ENCODE data around the gene ACOXL.

ACOXL gene

DNA sequence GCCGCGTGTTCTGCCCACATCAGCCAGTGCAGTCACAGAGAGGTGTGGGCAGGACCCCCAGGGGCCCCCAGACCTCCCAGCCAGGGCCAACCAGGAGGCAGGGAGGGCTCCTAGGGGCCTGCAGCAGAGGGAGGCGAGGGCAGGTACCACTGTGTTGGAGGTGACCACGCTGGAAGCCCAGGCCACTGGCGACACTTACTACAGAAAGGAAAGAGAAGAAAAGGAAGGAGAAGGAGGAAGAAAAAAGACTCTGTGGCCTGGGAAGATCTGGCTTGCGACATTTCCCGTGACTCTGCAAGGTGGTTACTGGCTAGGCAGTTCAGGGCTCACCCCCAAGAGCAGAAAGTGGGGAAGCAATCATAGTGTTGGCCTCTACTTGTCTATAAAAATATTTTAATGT is 290.3 kb downstream of the ACOXL start:
- no peak for DNase-seq (ENCODE audit: insufficient read length, low spot score)
- TF ChIP-seq TAF1 (IDR thresholded peaks at IDR 0.05; ENCODE audit: low read depth, low read length) (no peak), PAX5 (IDR thresholded peaks at IDR 0.05; ENCODE audit: insufficient read depth, low read length, severe bottlenecking) (no peak), POLR2AphosphoS5 (IDR thresholded peaks at IDR 0.05; ENCODE audit: low read depth, low read length) (no peak), POU2F2 (IDR thresholded peaks at IDR 0.05; ENCODE audit: low read depth, low read length) (no peak), SPI1 (IDR thresholded peaks at IDR 0.05; ENCODE audit: low read depth, low read length) (no peak), POLR2A (IDR thresholded peaks at IDR 0.05; ENCODE audit: low read depth, low read length) (no peak)
- no peak for FAIRE-seq

DNA sequence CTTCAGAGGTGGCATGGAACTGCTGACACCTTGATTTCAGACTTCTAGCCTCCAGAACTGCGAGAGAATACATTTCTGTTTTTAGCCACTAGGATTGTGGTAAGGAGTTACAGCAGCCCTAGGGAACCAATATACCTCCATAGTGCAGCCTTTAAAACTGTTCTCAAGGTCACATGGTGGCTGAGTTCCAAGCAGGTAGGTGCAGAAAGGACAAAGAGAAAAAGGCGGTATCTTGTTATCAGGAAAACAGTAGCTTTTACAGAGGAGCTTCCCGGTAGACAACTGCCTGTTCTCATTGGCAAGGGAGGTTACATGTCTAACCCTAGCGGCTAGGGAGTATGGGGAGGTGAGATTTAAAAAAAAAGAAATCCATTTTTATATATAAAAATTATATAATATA is 292.1 kb downstream of the ACOXL start:
- DNase-seq (ENCODE audit: insufficient read length, low spot score) (no peak), FAIRE-seq (no peak)
- TF ChIP-seq POLR2AphosphoS5 (IDR thresholded peaks at IDR 0.05; ENCODE audit: low read depth, low read length) (no peak), POLR2A (IDR thresholded peaks at IDR 0.05; ENCODE audit: low read depth, low read length) (no peak), SPI1 (IDR thresholded peaks at IDR 0.05; ENCODE audit: low read depth, low read length) (no peak), TAF1 (IDR thresholded peaks at IDR 0.05; ENCODE audit: low read depth, low read length) (no peak), PAX5 (IDR thresholded peaks at IDR 0.05; ENCODE audit: insufficient read depth, low read length, severe bottlenecking) (no peak), POU2F2 (IDR thresholded peaks at IDR 0.05; ENCODE audit: low read depth, low read length) (no peak)

DNA sequence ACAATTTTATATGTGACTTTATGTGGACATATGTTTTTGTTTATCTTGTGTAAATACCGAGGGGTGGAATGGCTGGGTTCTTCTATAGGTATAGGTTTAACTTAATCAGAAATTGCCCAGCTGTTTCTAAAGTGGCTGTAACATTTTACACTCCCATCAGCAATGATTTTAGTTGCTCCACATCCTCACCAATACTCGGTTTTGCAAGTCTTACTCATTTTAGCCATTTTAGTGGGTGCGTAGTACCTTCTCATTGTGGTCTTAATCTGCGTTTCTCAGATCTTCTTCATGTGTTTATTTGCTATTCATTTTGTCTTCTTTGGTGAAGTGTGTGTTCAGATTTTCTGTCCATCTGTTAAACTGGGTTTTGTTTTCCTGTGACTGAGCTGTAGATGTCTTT is 292.9 kb downstream of the ACOXL start:
- DNase-seq (ENCODE audit: insufficient read length, low spot score) (no peak), FAIRE-seq (no peak)
- TF ChIP-seq TAF1 (IDR thresholded peaks at IDR 0.05; ENCODE audit: low read depth, low read length) (no peak), POU2F2 (IDR thresholded peaks at IDR 0.05; ENCODE audit: low read depth, low read length) (no peak), POLR2A (IDR thresholded peaks at IDR 0.05; ENCODE audit: low read depth, low read length) (no peak), PAX5 (IDR thresholded peaks at IDR 0.05; ENCODE audit: insufficient read depth, low read length, severe bottlenecking) (no peak), POLR2AphosphoS5 (IDR thresholded peaks at IDR 0.05; ENCODE audit: low read depth, low read length) (no peak), SPI1 (IDR thresholded peaks at IDR 0.05; ENCODE audit: low read depth, low read length) (no peak)

DNA sequence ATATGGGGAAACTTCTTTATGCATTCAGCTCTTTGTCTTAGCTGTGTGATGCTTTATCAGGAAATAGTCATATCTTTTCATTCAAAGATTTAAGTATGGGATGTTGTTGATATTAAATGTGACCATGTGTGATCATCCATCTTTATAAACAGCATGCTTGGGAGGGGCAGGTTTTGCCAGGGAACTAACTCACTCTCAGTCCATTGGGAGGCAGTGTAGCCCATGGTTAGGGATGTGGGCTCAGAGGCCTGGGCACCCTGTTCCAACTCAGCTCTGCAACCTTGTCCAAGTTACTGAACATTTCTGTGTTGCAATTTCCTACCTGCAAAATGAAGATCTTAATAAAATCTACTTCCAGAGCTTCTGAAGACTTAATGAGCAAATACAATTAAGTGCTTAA is 296.3 kb downstream of the ACOXL start:
- no peak for DNase-seq (ENCODE audit: insufficient read length, low spot score)
- no peak for FAIRE-seq

DNA sequence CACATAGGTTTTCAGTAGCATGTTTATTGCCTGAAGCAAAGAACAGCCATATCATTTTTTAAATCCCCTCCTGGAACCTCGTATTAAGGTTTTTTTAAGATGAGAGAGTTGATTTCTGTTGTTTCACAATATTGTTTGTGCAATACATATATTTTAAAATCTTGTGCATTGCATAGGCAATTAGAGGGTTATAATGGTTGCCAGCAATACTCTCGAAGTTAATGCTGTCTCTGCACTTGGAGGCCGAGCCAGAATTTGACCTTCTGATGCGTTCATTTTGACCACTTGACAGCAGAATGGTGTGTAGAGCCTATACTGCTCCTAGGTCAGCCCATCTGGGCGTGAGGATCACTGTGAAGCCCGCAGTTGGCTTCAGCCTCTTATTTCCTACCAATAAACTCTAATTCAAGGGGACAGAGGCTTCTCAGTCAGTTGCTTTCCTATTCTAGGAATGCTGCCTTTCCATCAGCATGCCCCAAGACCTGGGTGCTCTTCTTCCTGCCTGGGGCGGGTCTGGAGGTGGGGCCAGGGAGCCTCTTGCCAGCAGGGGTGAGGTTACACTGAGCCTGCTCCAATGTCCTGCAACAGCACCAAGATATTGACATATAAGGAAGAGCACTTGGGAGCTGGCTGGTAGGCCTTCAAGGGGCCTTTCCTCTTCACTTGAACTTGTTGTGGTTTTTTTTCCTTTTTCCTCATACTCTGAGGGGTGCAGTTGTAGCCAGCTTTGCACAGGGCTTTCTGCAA is 297.0 kb downstream of the ACOXL start:
- no peak for TF ChIP-seq POU2F2 (IDR thresholded peaks at IDR 0.05; ENCODE audit: low read depth, low read length)
- no peak for TF ChIP-seq TAF1 (IDR thresholded peaks at IDR 0.05; ENCODE audit: low read depth, low read length)
- no peak for TF ChIP-seq POLR2A (IDR thresholded peaks at IDR 0.05; ENCODE audit: low read depth, low read length)
- no peak for TF ChIP-seq PAX5 (IDR thresholded peaks at IDR 0.05; ENCODE audit: insufficient read depth, low read length, severe bottlenecking)
- TF ChIP-seq POLR2AphosphoS5 (IDR thresholded peaks at IDR 0.05; ENCODE audit: low read depth, low read length): no peak
- TF ChIP-seq SPI1 (IDR thresholded peaks at IDR 0.05; ENCODE audit: low read depth, low read length): no peak
- FAIRE-seq (no peak), DNase-seq (ENCODE audit: insufficient read length, low spot score) (no peak)

More for the DNA sequence above, 296.3 kb downstream of the ACOXL start:
- no peak for TF ChIP-seq TAF1 (IDR thresholded peaks at IDR 0.05; ENCODE audit: low read depth, low read length)
- no peak for TF ChIP-seq SPI1 (IDR thresholded peaks at IDR 0.05; ENCODE audit: low read depth, low read length)
- no peak for TF ChIP-seq PAX5 (IDR thresholded peaks at IDR 0.05; ENCODE audit: insufficient read depth, low read length, severe bottlenecking)
- no peak for TF ChIP-seq POLR2A (IDR thresholded peaks at IDR 0.05; ENCODE audit: low read depth, low read length)
- no peak for TF ChIP-seq POU2F2 (IDR thresholded peaks at IDR 0.05; ENCODE audit: low read depth, low read length)
- no peak for TF ChIP-seq POLR2AphosphoS5 (IDR thresholded peaks at IDR 0.05; ENCODE audit: low read depth, low read length)

DNA sequence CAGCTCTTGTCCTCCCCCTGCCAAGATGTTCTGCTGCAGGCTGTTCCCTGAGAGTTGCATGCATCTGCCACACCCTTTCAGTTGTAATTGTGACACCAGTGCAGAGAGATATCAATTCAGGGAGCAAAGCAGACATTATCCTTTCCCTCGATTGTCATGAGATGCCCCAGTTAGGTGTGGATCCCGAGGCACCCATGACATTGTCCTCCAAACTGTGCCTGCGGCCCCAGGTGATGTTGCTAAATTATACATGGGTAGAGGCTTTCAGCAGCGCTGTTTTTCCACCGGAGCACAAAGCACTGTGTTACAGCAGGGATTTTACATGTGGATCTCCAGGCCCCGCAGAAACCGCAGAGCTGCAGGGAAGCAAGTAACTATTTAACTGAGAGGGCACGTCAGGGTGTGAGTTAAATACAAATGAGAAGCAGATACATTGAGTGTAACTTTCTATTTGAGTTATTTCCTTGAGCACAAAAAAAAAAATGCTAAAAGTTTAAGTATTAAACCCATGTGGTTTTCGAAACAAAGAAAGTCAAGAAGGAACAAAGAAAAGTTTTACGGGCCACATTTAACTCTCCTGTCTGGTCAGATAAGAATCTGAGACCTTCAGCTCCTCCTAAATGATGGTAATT is 298.0 kb downstream of the ACOXL start:
- DNase-seq (ENCODE audit: insufficient read length, low spot score): no peak
- TF ChIP-seq SPI1 (IDR thresholded peaks at IDR 0.05; ENCODE audit: low read depth, low read length): no peak
- TF ChIP-seq POLR2A (IDR thresholded peaks at IDR 0.05; ENCODE audit: low read depth, low read length): no peak
- no peak for TF ChIP-seq TAF1 (IDR thresholded peaks at IDR 0.05; ENCODE audit: low read depth, low read length)
- TF ChIP-seq POLR2AphosphoS5 (IDR thresholded peaks at IDR 0.05; ENCODE audit: low read depth, low read length): no peak
- no peak for TF ChIP-seq POU2F2 (IDR thresholded peaks at IDR 0.05; ENCODE audit: low read depth, low read length)
- no peak for TF ChIP-seq PAX5 (IDR thresholded peaks at IDR 0.05; ENCODE audit: insufficient read depth, low read length, severe bottlenecking)
- no peak for FAIRE-seq

DNA sequence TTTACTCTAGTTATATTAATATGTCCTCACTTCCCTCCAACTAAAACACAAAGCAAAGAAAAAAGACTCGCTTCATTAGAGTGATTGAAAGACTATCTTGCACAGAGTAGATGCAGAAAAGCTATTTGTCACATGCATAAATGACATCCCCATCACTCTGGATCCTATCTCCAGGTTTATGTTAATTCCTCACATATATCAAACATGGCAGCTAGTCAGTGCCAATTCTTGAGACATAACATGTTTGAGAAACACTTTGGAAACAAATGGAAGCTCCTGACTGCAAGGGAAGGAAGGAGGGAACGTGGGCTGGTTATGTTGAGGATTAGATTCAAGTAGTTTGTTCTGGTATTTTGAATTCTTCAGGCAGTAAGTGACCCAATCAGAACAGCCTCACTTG is 298.6 kb downstream of the ACOXL start:
- DNase-seq (ENCODE audit: insufficient read length, low spot score) (no peak), FAIRE-seq (no peak)
- TF ChIP-seq POLR2A (IDR thresholded peaks at IDR 0.05; ENCODE audit: low read depth, low read length) (no peak), TAF1 (IDR thresholded peaks at IDR 0.05; ENCODE audit: low read depth, low read length) (no peak), PAX5 (IDR thresholded peaks at IDR 0.05; ENCODE audit: insufficient read depth, low read length, severe bottlenecking) (no peak), SPI1 (IDR thresholded peaks at IDR 0.05; ENCODE audit: low read depth, low read length) (no peak), POLR2AphosphoS5 (IDR thresholded peaks at IDR 0.05; ENCODE audit: low read depth, low read length) (no peak), POU2F2 (IDR thresholded peaks at IDR 0.05; ENCODE audit: low read depth, low read length) (no peak)

DNA sequence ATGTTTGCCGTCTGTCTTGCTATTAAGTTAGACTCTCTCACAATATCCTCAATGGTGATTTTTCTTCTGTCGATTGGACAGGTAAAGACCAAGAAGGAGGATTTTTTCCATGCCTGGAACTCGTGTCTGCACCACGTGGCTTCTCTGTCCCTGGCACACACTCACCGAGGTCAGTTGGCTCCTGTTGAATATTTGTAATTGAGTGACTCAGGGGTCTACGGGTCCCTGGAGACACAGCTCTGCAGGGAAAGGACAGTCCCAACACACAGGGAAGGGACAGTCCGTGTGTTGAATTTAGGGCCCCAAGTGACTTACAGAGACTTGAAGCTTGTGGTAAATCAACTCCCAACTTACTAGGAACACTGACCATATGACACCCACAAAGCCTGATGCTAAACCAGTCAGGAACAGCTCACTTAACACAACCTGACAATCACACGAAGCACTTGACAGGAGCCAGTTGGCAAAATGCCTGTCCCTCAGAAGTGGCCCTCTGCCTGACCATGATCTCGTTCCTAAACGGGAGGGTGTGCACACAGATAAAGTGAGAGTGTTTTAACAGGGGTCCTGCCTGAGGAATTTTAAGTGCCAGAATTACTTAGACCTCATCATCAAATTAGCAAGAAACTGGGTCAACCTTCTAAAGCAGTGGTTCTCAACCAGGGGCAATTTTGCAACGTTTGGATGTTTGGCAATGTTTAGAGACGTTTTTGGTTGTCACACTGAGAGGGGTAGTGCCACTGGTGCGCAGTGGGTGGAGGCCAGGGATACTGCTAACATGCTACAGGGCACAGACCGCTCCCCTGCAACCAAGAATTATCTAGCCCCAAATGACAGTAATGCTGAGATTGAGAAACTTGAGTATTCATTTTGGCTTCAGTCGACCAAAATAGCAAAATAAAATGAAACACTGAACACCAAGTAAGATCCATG is 299.4 kb downstream of the ACOXL start:
- DNase-seq (ENCODE audit: insufficient read length, low spot score): no peak
- no peak for FAIRE-seq

More for the DNA sequence above, 299.4 kb downstream of the ACOXL start:
- TF ChIP-seq POLR2A (IDR thresholded peaks at IDR 0.05; ENCODE audit: low read depth, low read length) (no peak), PAX5 (IDR thresholded peaks at IDR 0.05; ENCODE audit: insufficient read depth, low read length, severe bottlenecking) (no peak), POU2F2 (IDR thresholded peaks at IDR 0.05; ENCODE audit: low read depth, low read length) (no peak), SPI1 (IDR thresholded peaks at IDR 0.05; ENCODE audit: low read depth, low read length) (no peak), POLR2AphosphoS5 (IDR thresholded peaks at IDR 0.05; ENCODE audit: low read depth, low read length) (no peak), TAF1 (IDR thresholded peaks at IDR 0.05; ENCODE audit: low read depth, low read length) (no peak)
